Measurements from ENCODE around the gene ZDHHC11B.
"Not testable (repeated sequence)": the region's sequence is repeated elsewhere in the genome, so short reads cannot be mapped to it uniquely, and the experiment has no call there.

Gene ZDHHC11B

GRCh38 chr5:685262-686171 is 99.0 kb downstream of the ZDHHC11B start:
- no peak for DNase-seq (ENCODE audit: low spot score)

- no peak for DNase-seq (ENCODE audit: low spot score)
Measured at GRCh38 chr5:684751-685216, 99.7 kb downstream of the ZDHHC11B start.

- DNase-seq (ENCODE audit: low spot score) = no peak
Measured at GRCh38 chr5:683551-684481, 100.7 kb downstream of the ZDHHC11B start.

- not testable (repeated sequence) for DNase-seq (ENCODE audit: low spot score)
Measured at GRCh38 chr5:682651-683358, 101.7 kb downstream of the ZDHHC11B start.

GRCh38 chr5:682216-682615 is 102.3 kb downstream of the ZDHHC11B start:
- DNase-seq (ENCODE audit: low spot score) = not testable (repeated sequence)

- DNase-seq (ENCODE audit: low spot score) = not testable (repeated sequence)
Measured at GRCh38 chr5:681317-682191, 103.0 kb downstream of the ZDHHC11B start.

- DNase-seq (ENCODE audit: low spot score) = not testable (repeated sequence)
Measured at GRCh38 chr5:680836-681235, 103.7 kb downstream of the ZDHHC11B start.

GRCh38 chr5:680118-680795 is 104.3 kb downstream of the ZDHHC11B start:
- not testable (repeated sequence) for DNase-seq (ENCODE audit: low spot score)

GRCh38 chr5:679166-679895 is 105.2 kb downstream of the ZDHHC11B start:
- DNase-seq (ENCODE audit: low spot score) = not testable (repeated sequence)

GRCh38 chr5:678521-678920 is 106.0 kb downstream of the ZDHHC11B start:
- DNase-seq (ENCODE audit: low spot score) = not testable (repeated sequence)

- DNase-seq (ENCODE audit: low spot score) = no peak
Measured at GRCh38 chr5:677131-678101, 107.1 kb downstream of the ZDHHC11B start.

GRCh38 chr5:676699-677076 is 107.8 kb downstream of the ZDHHC11B start:
- DNase-seq (ENCODE audit: low spot score) = no peak

GRCh38 chr5:675871-676698 is 108.4 kb downstream of the ZDHHC11B start:
- no peak for DNase-seq (ENCODE audit: low spot score)

GRCh38 chr5:675111-675870 is 109.2 kb downstream of the ZDHHC11B start:
- no peak for DNase-seq (ENCODE audit: low spot score)

GRCh38 chr5:674630-675011 is 109.9 kb downstream of the ZDHHC11B start:
- DNase-seq (ENCODE audit: low spot score) = no peak

GRCh38 chr5:673831-674629 is 110.5 kb downstream of the ZDHHC11B start:
- no peak for DNase-seq (ENCODE audit: low spot score)
